Sigmoid colon (tissue), 7 donors: ENCODE data around the gene OR51A7. TPM values are rescaled to one million over a fixed set of nuclear protein-coding genes. Genes with fewer than 3 reads are reported as not detected.
"Not testable (repeated sequence)": the region's sequence is repeated elsewhere in the genome, so short reads cannot be mapped to it uniquely, and the experiment has no call there.

ENCODE experiments used
- DNase-seq: peaks from one replicate; pipeline ENCODE4 v3.0.0-alpha.2; 2019
- H3K27ac ChIP-seq, 4 donors: fragments of 200-600 bp; sonication (generic); one replicate each; pipeline ENCODE4 v1.5.1; 2016 to 2019; ENCODE audit warnings: mild to moderate bottlenecking in 1 of 4
- H3K27me3 ChIP-seq, 3 donors: fragments of 200-600 bp; sonication (generic); one replicate each; pipeline ENCODE4 v1.5.1; 2019; ENCODE audit warnings: mild to moderate bottlenecking in 1 of 3
- H3K36me3 ChIP-seq, 4 donors: fragments of 200-600 bp; sonication (generic); one replicate each; pipeline ENCODE4 v1.5.1; 2016 to 2019
- H3K4me1 ChIP-seq, 4 donors: fragments of 200-600 bp; sonication (generic); one replicate each; pipeline ENCODE4 v1.5.1; 2017 to 2019
- H3K4me3 ChIP-seq, 4 donors: fragments of 200-600 bp; sonication (generic); one replicate each; pipeline ENCODE4 v1.5.1; 2017 to 2019; ENCODE audit warnings: mild to moderate bottlenecking in 2 of 4, moderate library complexity in 1 of 4
- H3K9me3 ChIP-seq, 4 donors: fragments of 200-600 bp in 3 of 4; sonication (generic) in 3 of 4; one replicate each; pipeline versions ENCODE4 v1.5.1 to v1.6.1; 2013 to 2019
- CTCF ChIP-seq, 4 experiments: fragments of 450-650 bp in 3 of 4; fragments of 200-600 bp in 1 of 4; IDR thresholded peaks; one replicate each; pipeline ENCODE4 v1.5.1; 2016 to 2019; ENCODE audit warnings: antibody characterized with exemption in 4 of 4, mild to moderate bottlenecking in 3 of 4, moderate library complexity in 2 of 4
- EP300 ChIP-seq, 4 donors: sonication (generic); formaldehyde crosslinking; IDR thresholded peaks; one replicate each; pipeline ENCODE4 v1.6.1; 2017; ENCODE audit warnings: antibody characterized with exemption in 4 of 4
- POLR2A ChIP-seq, 2 donors: fragments of 450-650 bp; IDR thresholded peaks; one replicate each; pipeline ENCODE4 v1.6.1; 2016; ENCODE audit warnings: antibody characterized with exemption in 2 of 2, mild to moderate bottlenecking in 2 of 2, moderate library complexity in 2 of 2
- POLR2AphosphoS5 ChIP-seq, 4 donors: sonication (generic); formaldehyde crosslinking; IDR thresholded peaks; one replicate each; pipeline ENCODE4 v1.6.1; 2017; ENCODE audit warnings: antibody characterized with exemption in 4 of 4
- WGBS, 2 donors: extraction: QIAGEN DNeasy Blood & Tissue Kit; methylation state at CpG; one replicate each; pipeline ENCODE4 v1.1.7; 2013; 5-methylcytosine and 5-hydroxymethylcytosine counted together
- intact Hi-C: fragments of 100-400 bp; cut with DNase I; formaldehyde crosslinking; loops from one replicate; pipeline ENCODE4 v1.15.1; 2023
- polyA plus RNA-seq, 3 donors: library from polyadenylated mRNA; stranded (reverse); fragments of 200-250 nt; gene quantifications; one replicate each; pipeline ENCODE4 v1.2.3, GENCODE V29; 2013
- total RNA-seq, 4 donors: library from RNA; depleted of rRNA; stranded (reverse); fragments of >200 nt; gene quantifications; one replicate each; pipeline ENCODE4 v1.1.0, GENCODE V29; 2016
- donor health status: healthy with polysubstance abuse.
- donor health status: Bipolar disorder and iron deficiency.
- donor health status: healthy.

The OR51A7 gene
- total and polyA plus RNA-seq, 7 donors = not detected

- Histone ChIP-seq H3K36me3 (no peaks in the 10 kb centered on the region), H3K27ac (no peak within 1 kb of the TSS), H3K9me3 (no peaks in the 10 kb centered on the region), H3K4me1 (no peaks in the 10 kb centered on the region), H3K4me3 (no peak within 1 kb of the TSS), H3K27me3 (no peaks in the 10 kb centered on the region)
- TF ChIP-seq EP300 (IDR thresholded peaks at IDR 0.05) (no peak), CTCF (IDR thresholded peaks at IDR 0.05) (no peak)
- no peak for DNase-seq
- intact Hi-C loops = no loop called here
Observed at GRCh38 chr11:4947505-4947904, 43.9 kb downstream of the OR51A7 start, which contains the start of gene OR51A4. OR51A4 (minus strand) TSS chr11:4947605; CDS start chr11:4947100, 505 bp downstream.

DNA sequence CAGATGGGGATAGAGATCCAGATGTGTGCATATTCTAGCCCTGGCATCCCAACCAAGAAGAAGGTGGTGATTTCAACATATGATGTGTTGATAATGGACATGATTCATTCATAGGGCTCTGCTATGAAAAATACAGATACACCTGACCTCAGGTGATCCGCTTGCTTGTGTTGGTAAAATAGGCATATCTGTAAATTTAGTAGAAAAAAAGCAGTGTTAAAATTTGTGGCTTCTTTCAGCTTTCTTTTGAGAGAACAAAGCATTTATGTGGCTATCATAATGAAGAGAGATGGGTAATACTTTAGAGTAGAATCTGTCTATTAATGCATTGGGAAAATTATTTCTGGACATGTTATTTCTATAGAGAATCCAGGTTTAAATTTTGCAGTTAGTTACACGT, 52.0 kb downstream of the OR51A7 start, which contains the start of gene OR51A2:
Gene OR51A2 (minus strand): TSS at position 101 of the 400 bp plus-strand sequence. CDS start 0 bp downstream, at position 101.
- 83 to 88% methylated on average over 2 of the region's 2 CpGs for WGBS, 2 donors

DNA sequence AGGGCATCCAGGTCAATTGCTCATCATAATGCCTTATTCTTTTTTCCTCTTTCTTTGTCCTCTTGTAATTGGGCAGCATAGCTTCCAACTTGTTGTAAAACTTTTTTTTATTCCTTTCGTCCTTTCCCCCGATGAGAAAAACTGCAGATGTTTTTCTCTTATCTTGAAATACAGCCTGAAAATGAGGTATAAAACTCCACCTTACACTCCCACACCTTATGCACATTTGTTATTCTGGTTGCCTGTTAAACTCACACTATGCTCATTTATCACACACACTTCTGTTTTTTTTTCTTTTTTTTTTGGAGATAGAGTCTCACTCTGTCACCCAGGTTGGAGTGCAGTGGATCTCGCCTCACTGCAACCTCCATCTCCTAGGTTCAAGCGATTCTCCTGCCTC, 53.8 kb downstream of the OR51A7 start:
- TF ChIP-seq EP300 (IDR thresholded peaks at IDR 0.05) (no peak), POLR2AphosphoS5 (IDR thresholded peaks at IDR 0.05) (no peak), CTCF (IDR thresholded peaks at IDR 0.05) (no peak), POLR2A (IDR thresholded peaks at IDR 0.05) (no peak)
- intact Hi-C loops = no loop called here
- H3K27me3 ChIP-seq = no peaks in the 10 kb centered on the region
- DNase-seq = no peak
- no peak overlapping the region for H3K4me3 ChIP-seq
- H3K27ac ChIP-seq = no peak overlapping the region
- no peaks in the 10 kb centered on the region for H3K4me1 ChIP-seq
- H3K9me3 ChIP-seq = no peaks in the 10 kb centered on the region
- 44 to 81% methylated on average over 4 of the region's 4 CpGs for WGBS, 2 donors
- no peaks in the 10 kb centered on the region for H3K36me3 ChIP-seq

More for the DNA sequence above, 52.0 kb downstream of the OR51A7 start, which contains the start of gene OR51A2:
- H3K27ac ChIP-seq, H3K4me1 ChIP-seq, H3K4me3 ChIP-seq, DNase-seq, H3K9me3 ChIP-seq, H3K27me3 ChIP-seq, intact Hi-C loops, H3K36me3 ChIP-seq: not testable (repeated sequence)

Other genes with a start within 250 kb of the OR51A7 start
- gene OR51E2, start 205.9 kb upstream of the OR51A7 start, total RNA-seq = 10 to 100 TPM in 2 of 4 donors, 1 to 10 TPM in 2; 1.3 to 24.8 (median 7.1) TPM
- gene OR51E2, start 205.9 kb upstream of the OR51A7 start, polyA plus RNA-seq = under 1 TPM in 1 of 3 donors, not detected in 2; 0.63 TPM
- gene MMP26, start 199.0 kb upstream of the OR51A7 start, total RNA-seq = not detected
- gene MMP26, start 199.0 kb upstream of the OR51A7 start, polyA plus RNA-seq = not detected
- not detected for gene OR51F1, start 133.8 kb upstream of the OR51A7 start, total RNA-seq
- not detected for gene OR51F1, start 133.8 kb upstream of the OR51A7 start, polyA plus RNA-seq
- not detected for gene OR52R1, start 99.4 kb upstream of the OR51A7 start, total RNA-seq
- gene OR52R1, start 99.4 kb upstream of the OR51A7 start, polyA plus RNA-seq = not detected
- not detected for gene OR51F2, start 82.5 kb upstream of the OR51A7 start, total RNA-seq
- gene OR51F2, start 82.5 kb upstream of the OR51A7 start, polyA plus RNA-seq = not detected
- gene OR51S1, start 54.6 kb upstream of the OR51A7 start, total RNA-seq = not detected
- gene OR51S1, start 54.6 kb upstream of the OR51A7 start, polyA plus RNA-seq = not detected
- not detected for gene OR51T1, start 21.9 kb upstream of the OR51A7 start, total RNA-seq
- not detected for gene OR51T1, start 21.9 kb upstream of the OR51A7 start, polyA plus RNA-seq
- gene OR51G2, start 15.6 kb downstream of the OR51A7 start, total RNA-seq = not detected
- gene OR51G2, start 15.6 kb downstream of the OR51A7 start, polyA plus RNA-seq = not detected
- not detected for gene OR51G1, start 20.6 kb downstream of the OR51A7 start, total RNA-seq
- gene OR51G1, start 20.6 kb downstream of the OR51A7 start, polyA plus RNA-seq = not detected
- not detected for gene OR51A4, start 43.8 kb downstream of the OR51A7 start, total RNA-seq
- not detected for gene OR51A4, start 43.8 kb downstream of the OR51A7 start, polyA plus RNA-seq
- gene OR51A2, start 51.9 kb downstream of the OR51A7 start, total RNA-seq = not detected
- gene OR51A2, start 51.9 kb downstream of the OR51A7 start, polyA plus RNA-seq = not detected
- gene OR51L1, start 91.1 kb downstream of the OR51A7 start, total RNA-seq = not detected
- not detected for gene OR51L1, start 91.1 kb downstream of the OR51A7 start, polyA plus RNA-seq
- not detected for gene OR52J3, start 142.7 kb downstream of the OR51A7 start, total RNA-seq
- not detected for gene OR52J3, start 142.7 kb downstream of the OR51A7 start, polyA plus RNA-seq
- not detected for gene OR52E2, start 155.8 kb downstream of the OR51A7 start, total RNA-seq
- gene OR52E2, start 155.8 kb downstream of the OR51A7 start, polyA plus RNA-seq = not detected
- gene OR52E1, start 165.8 kb downstream of the OR51A7 start, total RNA-seq = not detected
- not detected for gene OR52E1, start 165.8 kb downstream of the OR51A7 start, polyA plus RNA-seq
- not detected for gene OR52A5, start 234.6 kb downstream of the OR51A7 start, total RNA-seq
- gene OR52A5, start 234.6 kb downstream of the OR51A7 start, polyA plus RNA-seq = not detected